Spleen (tissue), 7 donors: ENCODE measurements around the gene GPR34.

Experiments
- CTCF ChIP-seq, 11 experiments: fragments of 200-600 bp in 7 of 11; fragments of 450-650 bp in 4 of 11; sonication (generic) in 4 of 11; IDR thresholded peaks in 8 of 11; conservative IDR thresholded peaks in 3 of 11; 1 replicate in 7 of 11; 2 replicates in 4 of 11; pipeline versions ENCODE4 v1.4.0 to v1.8.0; 2016 to 2021; ENCODE audit warnings: antibody characterized with exemption in 11 of 11, inconsistent platforms in 4 of 11, mild to moderate bottlenecking in 1 of 11
- POLR2A ChIP-seq, 3 donors: fragments of 450-650 bp; IDR thresholded peaks; one replicate each; pipeline ENCODE4 v1.5.1; 2017; ENCODE audit warnings: antibody characterized with exemption in 3 of 3, mild to moderate bottlenecking in 1 of 3
- POLR2AphosphoS5 ChIP-seq, 3 donors: sonication (generic); formaldehyde crosslinking; IDR thresholded peaks; one replicate each; pipeline ENCODE4 v1.5.1; 2017; ENCODE audit warnings: antibody characterized with exemption in 3 of 3
- donor health status: DM: no; HTN: no; CAD: no; lungs with moderate emphysema.
- donor health status: DM: no; HTN: no; CAD: no.
- donor health status: DM: no; HTN: no; CAD: no.

- TF ChIP-seq CTCF (IDR thresholded peaks at IDR 0.05 in 8 of 11, conservative IDR thresholded peaks at IDR 0.05 in 3 of 11) (no peak), POLR2AphosphoS5 (IDR thresholded peaks at IDR 0.05) (no peak), POLR2A (IDR thresholded peaks at IDR 0.05) (no peak)
Measured at GRCh38 chrX:41664908-41665307, 23.9 kb upstream of the GPR34 start.
